K562 (cell line): ENCODE results near the gene POU2F1. TPM values are rescaled to one million over a fixed set of nuclear protein-coding genes. Genes with fewer than 3 reads are reported as not detected.

Source experiments
- BRD4 ChIP-seq: fragments of 200-600 bp; sonication (generic); IDR thresholded peaks from 2 replicates; pipeline ENCODE4 v1.6.1; 2017; ENCODE audit warnings: inconsistent platforms
- DPF2 ChIP-seq: fragments of 450-650 bp; IDR thresholded peaks from 2 replicates; pipeline ENCODE4 v1.6.1; 2016
- E2F4 ChIP-seq: sonication (generic); formaldehyde crosslinking; IDR thresholded peaks from 2 replicates; pipeline ENCODE4 v1.8.0; 2022; ENCODE audit warnings: mild to moderate bottlenecking, low read depth, missing genetic modification reagents
- GATA2 ChIP-seq: sonication (generic); formaldehyde crosslinking; IDR thresholded peaks from 2 replicates; pipeline ENCODE4 v1.4.0; 2020; ENCODE audit warnings: mild to moderate bottlenecking, missing genetic modification reagents
- HCFC1 ChIP-seq: IDR thresholded peaks from 2 replicates; pipeline ENCODE4 v1.6.1; 2012; ENCODE audit warnings: low read depth, low read length, improper control_type of control experiment
- L3MBTL2 ChIP-seq: fragments of 450-650 bp; IDR thresholded peaks from 2 replicates; pipeline ENCODE4 v1.6.1; 2016; ENCODE audit warnings: mild to moderate bottlenecking, moderate library complexity
- MAFG ChIP-seq: fragments of 450-650 bp; conservative IDR thresholded peaks from 2 replicates; pipeline ENCODE4 v1.6.1; 2016; ENCODE audit warnings: missing genetic modification characterization, missing compliant biosample characterization
- MEF2A ChIP-seq: IDR thresholded peaks from 2 replicates; pipeline ENCODE4 v1.6.1; 2011; ENCODE audit warnings: low read depth, mild to moderate bottlenecking, low read length, moderate library complexity; ENCODE audit not compliant: control insufficient read depth
- MGA ChIP-seq: fragments of 450-650 bp; IDR thresholded peaks from 2 replicates; pipeline ENCODE4 v1.6.1; 2016; ENCODE audit warnings: mild to moderate bottlenecking, moderate library complexity
- XRCC4 ChIP-seq: IDR thresholded peaks from one replicate; pipeline ENCODE4 v1.6.1; 2011; ENCODE audit not compliant: insufficient read depth, insufficient read length; ENCODE audit errors: extremely low read depth
- YY1 ChIP-seq, 3 experiments: IDR thresholded peaks; 2 replicates each; pipeline ENCODE4 v1.6.1; 2011; ENCODE audit warnings: low read length in 2 of 3, mild to moderate bottlenecking in 2 of 3, moderate library complexity in 2 of 3, borderline replicate concordance in 1 of 3, control low read depth in 1 of 3, low read depth in 1 of 3; ENCODE audit not compliant: insufficient read depth in 3 of 3, insufficient replicate concordance in 2 of 3, control insufficient read depth in 1 of 3, insufficient read length in 1 of 3; ENCODE audit errors: extremely low read depth in 1 of 3
- ZBTB33 ChIP-seq: sonication (generic); formaldehyde crosslinking; IDR thresholded peaks from 2 replicates; pipeline ENCODE4 v1.8.1; 2023; ENCODE audit warnings: mild to moderate bottlenecking, missing genetic modification reagents
- polyA plus RNA-seq, 8 experiments: library from polyadenylated mRNA; depleted of rRNA in 4 of 8; stranded (reverse) in 5 of 8; unstranded in 3 of 8; fragments of >200 nt; fragmentation: Nextera tagmentation in 2 of 8; fragmentation: Illumina TruSeq in 1 of 8; extraction: Ambion mirVana in 2 of 8; extraction: Trizol in 1 of 8; gene quantifications; 2 replicates each; pipeline versions ENCODE4 v1.2.1 to v1.2.3, GENCODE V29; 2011 to 2014; ENCODE audit warnings: inconsistent platforms in 1 of 8, missing spikeins in 1 of 8
- total RNA-seq, 7 experiments: library from RNA; depleted of rRNA in 6 of 7; stranded (reverse); fragments of >200 nt in 6 of 7; fragmentation: Illumina TruSeq in 2 of 7; extraction: Trizol in 2 of 7; gene quantifications; 2 replicates each; pipeline versions ENCODE4 v1.2.1 to v1.2.3, GENCODE V29; 2011 to 2021; ENCODE audit warnings: low replicate concordance in 1 of 7

The POU2F1 gene
- total and polyA plus RNA-seq, 9 of the 15 experiments (the other 6 are each of a cell fraction or from before 2014, with no cell fraction given) = 2.6 to 22.3 (median 8.8) TPM

- TF ChIP-seq DPF2 (no peak), E2F4 (CRISPR knock-in tag) (no peak), HCFC1 (no peak), BRD4 (no peak), GATA2 (CRISPR knock-in tag) (no peak), YY1 (IDR thresholded peaks at IDR 0.05; ENCODE audit: borderline replicate concordance in 1 of 3, control insufficient read depth in 1 of 3, extremely low read depth in 1 of 3, insufficient read depth in 3 of 3, insufficient read length in 1 of 3, insufficient replicate concordance in 2 of 3, low read depth in 1 of 3, low read length in 2 of 3) (no peak), ZBTB33 (CRISPR knock-in tag) (peak; percentile 80), MAFG (tag) (no peak), L3MBTL2 (peak; percentile 87), MGA (peak; percentile 81), MEF2A (no peak), XRCC4 (no peak)
Observed at GRCh38 chr1:167439301-167439988, 218.8 kb downstream of the POU2F1 start (continued).
